ENCODE measurements around the gene SULT2A1. TPM values are rescaled to one million over a fixed set of nuclear protein-coding genes. Genes with fewer than 3 reads are reported as not detected.

The SULT2A1 gene, protein sequence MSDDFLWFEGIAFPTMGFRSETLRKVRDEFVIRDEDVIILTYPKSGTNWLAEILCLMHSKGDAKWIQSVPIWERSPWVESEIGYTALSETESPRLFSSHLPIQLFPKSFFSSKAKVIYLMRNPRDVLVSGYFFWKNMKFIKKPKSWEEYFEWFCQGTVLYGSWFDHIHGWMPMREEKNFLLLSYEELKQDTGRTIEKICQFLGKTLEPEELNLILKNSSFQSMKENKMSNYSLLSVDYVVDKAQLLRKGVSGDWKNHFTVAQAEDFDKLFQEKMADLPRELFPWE
- total RNA-seq: not detected

DNA sequence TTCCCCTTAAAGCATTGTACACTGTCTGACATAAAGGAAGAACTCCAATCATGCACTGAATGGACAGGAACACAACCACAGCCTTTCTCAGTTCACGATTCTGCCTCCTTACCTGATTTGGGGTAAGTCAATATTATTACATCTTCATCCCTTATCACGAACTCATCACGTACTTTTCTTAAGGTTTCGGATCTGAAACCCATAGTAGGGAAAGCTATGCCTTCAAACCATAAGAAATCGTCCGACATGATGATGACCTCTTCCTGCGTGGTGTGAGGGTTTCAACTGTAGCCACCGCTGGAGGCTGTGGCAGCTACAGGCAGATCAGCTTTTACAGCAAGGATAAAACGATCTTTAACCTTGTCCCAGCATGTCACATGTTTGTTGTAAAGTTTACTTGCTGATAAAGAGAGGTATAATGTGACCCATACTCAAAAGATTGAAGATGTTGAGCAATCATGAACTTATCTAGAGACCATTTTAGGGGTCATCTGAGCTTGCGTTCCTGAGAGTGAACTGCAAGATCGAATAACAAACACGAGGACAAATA is at the start of gene SULT2A1:
TSS of gene SULT2A1 (minus strand) at position 306 of the 550 bp plus-strand sequence. CDS start at position 248, 58 bp downstream.

DNA sequence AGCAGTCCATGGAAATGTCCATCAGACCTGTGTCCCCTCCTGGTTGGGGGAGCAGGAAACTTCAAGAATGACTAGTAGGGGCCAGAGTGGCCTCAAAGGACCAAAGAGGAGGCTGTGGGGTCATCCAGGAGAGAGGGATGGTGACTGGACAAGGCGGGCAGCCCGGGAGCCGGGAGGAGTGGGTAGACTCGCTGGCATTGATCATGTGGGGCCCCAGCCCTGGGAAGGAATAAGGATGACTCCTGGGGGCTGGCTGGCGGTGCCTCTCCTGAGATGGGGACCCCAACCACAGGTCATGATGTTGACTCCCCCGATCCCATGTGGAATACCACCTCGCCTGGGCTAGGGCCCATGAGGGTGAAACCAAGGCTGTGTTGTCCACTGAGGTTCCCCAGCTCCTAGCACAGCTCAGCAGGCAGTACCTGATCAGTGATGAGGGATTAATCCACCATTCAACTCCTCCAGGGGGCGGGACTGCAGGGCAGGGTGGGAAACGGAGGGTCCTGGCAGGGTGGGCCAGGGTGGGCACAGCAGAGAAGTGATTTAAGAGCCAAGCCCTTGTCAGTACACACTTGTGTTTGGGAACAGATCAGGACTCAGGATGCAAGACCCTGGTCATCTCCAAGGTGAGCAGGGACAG is 27.3 kb downstream of the SULT2A1 start, which contains the start of gene TPRX2:
TSS of gene TPRX2 (plus strand) at position 590 of the 640 bp plus-strand sequence. CDS start at position 602, 12 bp downstream.

DNA sequence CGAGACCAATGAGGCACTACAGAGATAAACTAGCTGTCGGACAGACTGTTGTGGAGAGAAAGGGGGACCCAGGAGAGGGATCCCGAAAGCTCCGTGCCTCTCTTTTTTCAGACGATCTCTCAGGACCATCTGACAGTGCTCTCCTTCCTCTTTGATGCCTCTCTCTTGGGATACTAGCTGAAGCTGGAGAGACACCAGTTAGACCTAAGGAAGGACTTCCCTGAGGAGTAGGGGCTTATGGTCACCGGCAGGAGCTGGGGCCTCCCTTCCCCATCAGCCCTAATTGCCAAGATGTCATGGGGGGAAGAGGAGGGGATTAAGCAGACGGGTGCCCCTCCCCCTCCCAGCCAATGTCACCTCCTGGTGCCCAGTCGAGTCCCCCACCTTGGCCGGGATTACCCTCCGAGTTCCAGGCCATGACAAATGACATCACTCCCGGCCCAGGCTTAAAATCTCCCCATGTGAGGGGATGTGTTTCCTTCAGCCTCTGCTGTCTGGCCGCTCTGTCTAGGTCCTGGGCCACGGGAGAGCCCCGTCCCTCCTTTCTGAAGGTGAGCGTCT is 64.6 kb downstream of the SULT2A1 start, which contains the start of gene CRX:
TSS of gene CRX (plus strand) at position 478 of the 561 bp plus-strand sequence. CDS start 12,507 bp downstream, outside the sequence.

Other genes with a start within 250 kb of the SULT2A1 start
- gene EHD2, start 172.9 kb downstream of the SULT2A1 start, total RNA-seq: 1.3 TPM
- gene NOP53, start 140.8 kb downstream of the SULT2A1 start, total RNA-seq: 55.1 TPM
- gene SELENOW, start 107.6 kb downstream of the SULT2A1 start, total RNA-seq: 191 TPM
- gene TPRX1, start 81.8 kb downstream of the SULT2A1 start, total RNA-seq: not detected
- not detected for gene CRX, start 64.4 kb downstream of the SULT2A1 start, total RNA-seq
- gene TPRX2, start 27.1 kb downstream of the SULT2A1 start, total RNA-seq: not detected
- gene BSPH1, start 105.9 kb upstream of the SULT2A1 start, total RNA-seq: not detected
- gene ELSPBP1, start 108.3 kb upstream of the SULT2A1 start, total RNA-seq: not detected
- gene CABP5, start 157.8 kb upstream of the SULT2A1 start, total RNA-seq: not detected
- 9.1 TPM for gene PLA2G4C, start 224.5 kb upstream of the SULT2A1 start, total RNA-seq

Data from parietal lobe (tissue), 1 donor.